Forelimb muscle (tissue), 1 donor: ENCODE measurements around the gene PINK1. TPM values are rescaled to one million over a fixed set of nuclear protein-coding genes. Genes with fewer than 3 reads are reported as not detected.
"Not testable (repeated sequence)": the region's sequence is repeated elsewhere in the genome, so short reads cannot be mapped to it uniquely, and the experiment has no call there.

ENCODE experiments used
- DNase-seq: peaks from one replicate; pipeline ENCODE4 v3.0.0-alpha.2; 2013; ENCODE audit warnings: low read depth
- polyA plus RNA-seq: library from polyadenylated mRNA; unstranded; fragments of 120-200 nt; gene quantifications from one replicate; pipeline ENCODE4 v1.2.1, GENCODE V29; 2013; ENCODE audit not compliant: insufficient read length

The PINK1 gene
- polyA plus RNA-seq, 1 donor: 38.7 TPM

GRCh38 chr1:20644416-20644815, 11.2 kb downstream of the PINK1 start:
- DNase-seq: no peak

- DNase-seq: no peak
Observed at GRCh38 chr1:20645414-20645813, 12.2 kb downstream of the PINK1 start.

GRCh38 chr1:20648438-20648837, 15.2 kb downstream of the PINK1 start:
- DNase-seq: no peak

DNA sequence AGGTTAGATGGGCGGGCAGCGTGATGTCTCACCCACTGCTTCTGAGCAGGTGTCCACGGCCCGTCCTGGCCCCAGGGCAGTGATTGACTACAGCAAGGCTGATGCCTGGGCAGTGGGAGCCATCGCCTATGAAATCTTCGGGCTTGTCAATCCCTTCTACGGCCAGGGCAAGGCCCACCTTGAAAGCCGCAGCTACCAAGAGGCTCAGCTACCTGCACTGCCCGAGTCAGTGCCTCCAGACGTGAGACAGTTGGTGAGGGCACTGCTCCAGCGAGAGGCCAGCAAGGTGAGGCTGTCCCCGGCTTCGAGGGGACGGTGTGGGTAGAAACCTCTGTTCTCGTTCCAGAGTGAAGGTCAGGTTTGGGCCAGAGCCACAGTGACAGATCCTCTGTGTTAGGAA, 15.7 kb downstream of the PINK1 start:
- DNase-seq: no peak

DNA sequence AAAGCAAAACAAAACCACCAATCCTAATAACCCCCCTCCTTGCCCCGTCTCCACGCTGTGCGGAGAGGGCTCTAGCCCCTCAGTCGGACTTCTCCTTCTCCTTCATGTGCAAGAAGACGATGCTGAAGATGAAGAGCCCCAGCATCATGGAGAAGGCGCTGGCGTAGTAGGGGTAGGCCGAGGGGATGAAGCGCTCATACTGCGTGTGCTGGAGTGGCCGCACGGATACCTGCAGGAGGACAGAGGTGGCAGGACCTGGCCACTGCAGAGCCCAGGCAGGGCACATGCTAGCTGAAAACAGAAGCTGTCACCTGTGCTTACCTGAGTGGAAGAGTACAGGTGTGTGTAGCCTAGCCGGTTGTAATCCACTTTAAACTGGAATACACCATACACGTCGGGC, 19.0 kb downstream of the PINK1 start:
- DNase-seq: no peak

- DNase-seq: no peak
Observed at GRCh38 chr1:20654104-20654690, 20.9 kb downstream of the PINK1 start.

DNA sequence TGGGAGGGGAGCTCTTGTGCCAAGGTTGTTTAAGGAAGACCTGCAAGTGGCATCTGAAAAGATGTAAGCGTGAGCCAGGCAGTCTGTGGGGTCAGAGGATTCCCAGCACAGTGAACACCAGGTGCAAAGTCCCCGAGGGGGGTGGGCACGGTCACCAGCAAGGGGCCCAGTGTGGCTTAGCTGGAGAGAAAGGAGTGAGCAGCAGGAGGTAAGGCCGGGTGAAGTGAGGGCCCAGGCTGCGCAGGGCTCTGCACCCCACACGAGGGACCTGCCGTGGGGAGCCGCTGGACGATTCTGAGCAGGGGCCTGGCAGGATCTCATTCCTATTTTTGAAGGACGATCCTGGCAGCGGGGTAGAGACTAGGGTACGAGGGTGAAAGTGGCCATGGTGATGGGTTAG, 23.8 kb downstream of the PINK1 start:
- no peak for DNase-seq

DNA sequence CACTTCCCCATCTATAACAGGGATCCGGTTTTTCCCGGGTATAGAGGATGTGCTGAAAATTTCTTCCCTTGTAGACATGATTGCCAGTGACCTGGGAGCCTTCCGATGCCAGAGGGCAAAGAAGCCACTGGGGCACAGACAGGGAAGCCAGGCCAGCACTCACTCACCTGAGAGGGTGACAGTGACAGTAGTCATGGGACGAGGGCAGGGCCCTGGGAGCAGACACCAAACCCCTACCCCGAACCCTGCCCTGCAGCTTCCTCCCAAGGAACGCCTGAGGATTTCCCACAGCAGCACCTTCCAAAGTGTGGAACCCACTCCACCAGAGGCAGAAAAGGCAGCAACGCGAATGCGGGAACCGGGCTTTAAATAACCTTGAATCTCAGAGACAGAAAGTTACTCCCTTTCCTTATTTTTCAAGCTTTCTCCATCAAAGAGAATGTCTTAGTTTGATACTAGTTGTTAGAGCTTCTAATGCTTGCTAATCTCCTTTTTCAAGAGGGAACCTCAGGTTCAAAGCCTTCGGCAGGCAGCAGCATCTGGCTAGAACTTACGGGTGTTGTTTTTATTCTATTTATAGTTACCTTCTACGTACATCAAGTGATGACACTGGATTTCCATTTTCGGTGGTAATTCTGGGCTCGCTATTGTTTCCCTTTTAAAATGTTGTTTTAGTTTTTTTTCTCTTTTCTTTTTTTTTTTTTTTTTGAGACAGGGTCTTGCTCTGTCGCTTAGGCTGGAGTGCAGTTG, 25.1 kb downstream of the PINK1 start:
- DNase-seq: no peak

GRCh38 chr1:20660363-20660762, 27.1 kb downstream of the PINK1 start:
- DNase-seq: no peak

DNA sequence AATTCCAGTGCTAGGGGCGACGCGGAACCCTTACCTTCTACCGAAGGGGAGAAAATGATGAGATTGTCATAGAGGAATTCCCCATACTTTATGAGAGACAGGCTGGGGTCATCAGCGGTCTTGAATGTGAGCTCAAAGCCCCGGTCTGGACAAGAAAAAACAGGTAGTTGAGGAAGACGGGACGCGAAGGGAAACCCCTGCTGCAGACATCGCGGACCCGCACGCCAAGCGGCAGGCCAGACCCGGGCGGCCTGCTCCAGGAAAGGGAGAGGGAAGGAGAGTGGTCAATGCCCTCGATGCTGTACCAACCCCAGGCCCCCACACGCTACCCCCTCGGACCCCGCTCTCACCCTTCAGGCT, 27.6 kb downstream of the PINK1 start:
- no peak for DNase-seq

DNA sequence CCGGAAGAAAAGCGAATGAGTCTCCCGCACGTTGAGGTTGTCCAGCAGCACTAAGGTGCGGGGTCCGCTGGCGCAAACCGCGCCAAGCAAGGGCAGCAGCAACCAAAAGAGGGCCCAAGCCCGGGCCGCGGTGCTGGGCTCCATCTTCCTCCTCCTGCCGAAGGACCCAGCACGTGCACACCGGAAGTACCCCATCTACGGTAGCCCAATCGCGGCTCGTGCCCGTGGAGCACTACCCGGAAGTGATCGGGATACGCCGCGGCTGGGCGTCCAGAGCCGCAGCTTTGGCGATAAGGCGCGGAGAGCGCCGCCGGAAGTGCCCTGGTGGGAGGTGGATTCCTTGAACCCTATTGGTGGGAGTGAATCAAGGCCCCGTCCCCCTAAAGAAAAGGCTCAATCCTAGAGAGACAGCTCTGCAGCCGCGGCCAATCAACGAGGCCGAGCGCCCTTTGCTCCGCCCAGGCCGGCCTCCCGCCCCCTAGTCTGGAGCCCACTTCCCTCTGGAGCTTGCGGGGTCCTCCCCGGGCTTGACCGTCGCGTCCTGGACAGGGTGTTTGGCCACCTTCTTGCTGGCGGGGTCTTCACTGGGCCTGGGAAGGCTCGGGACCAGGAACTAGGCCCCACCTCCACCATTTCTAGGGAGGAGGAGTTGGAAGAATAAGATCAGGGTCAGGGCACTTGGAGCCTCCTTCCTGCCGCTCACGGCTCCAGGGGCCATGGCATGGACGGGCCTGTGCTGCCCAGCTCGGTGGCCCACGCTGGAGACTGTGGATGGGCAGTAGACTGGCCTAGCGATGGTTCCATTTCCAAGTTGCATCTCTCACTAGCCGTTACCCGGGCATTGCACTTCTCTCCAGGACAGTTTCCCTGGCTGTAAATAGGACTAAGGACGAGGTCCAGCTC, 28.2 kb downstream of the PINK1 start, which contains the start of gene DDOST:
TSS of gene DDOST (minus strand) at position 163 of the 903 bp plus-strand sequence. CDS start at position 144, 19 bp downstream.
- peak; percentile 94 for DNase-seq

- no peak for DNase-seq
Observed at GRCh38 chr1:20662110-20662475, 28.8 kb downstream of the PINK1 start.

DNA sequence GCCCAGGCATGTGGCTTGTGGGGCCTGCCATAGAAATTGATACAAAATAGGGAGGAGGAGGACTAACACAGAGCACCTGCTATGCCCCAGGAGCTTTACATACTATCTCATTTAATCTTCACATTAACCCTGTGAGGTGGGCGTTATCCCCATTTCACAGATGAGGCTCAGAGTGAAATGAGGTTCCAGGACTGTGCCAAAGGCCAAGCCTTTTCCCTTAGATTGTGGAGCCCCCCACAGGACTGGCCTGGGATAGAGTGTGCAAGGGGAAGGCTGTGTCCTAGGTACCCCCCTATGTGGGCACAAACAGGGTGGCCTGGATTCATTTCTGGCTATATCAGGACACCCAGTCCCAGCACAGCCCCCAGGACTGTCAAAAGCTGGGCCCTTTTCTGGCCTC, 30.1 kb downstream of the PINK1 start:
- DNase-seq: no peak

DNA sequence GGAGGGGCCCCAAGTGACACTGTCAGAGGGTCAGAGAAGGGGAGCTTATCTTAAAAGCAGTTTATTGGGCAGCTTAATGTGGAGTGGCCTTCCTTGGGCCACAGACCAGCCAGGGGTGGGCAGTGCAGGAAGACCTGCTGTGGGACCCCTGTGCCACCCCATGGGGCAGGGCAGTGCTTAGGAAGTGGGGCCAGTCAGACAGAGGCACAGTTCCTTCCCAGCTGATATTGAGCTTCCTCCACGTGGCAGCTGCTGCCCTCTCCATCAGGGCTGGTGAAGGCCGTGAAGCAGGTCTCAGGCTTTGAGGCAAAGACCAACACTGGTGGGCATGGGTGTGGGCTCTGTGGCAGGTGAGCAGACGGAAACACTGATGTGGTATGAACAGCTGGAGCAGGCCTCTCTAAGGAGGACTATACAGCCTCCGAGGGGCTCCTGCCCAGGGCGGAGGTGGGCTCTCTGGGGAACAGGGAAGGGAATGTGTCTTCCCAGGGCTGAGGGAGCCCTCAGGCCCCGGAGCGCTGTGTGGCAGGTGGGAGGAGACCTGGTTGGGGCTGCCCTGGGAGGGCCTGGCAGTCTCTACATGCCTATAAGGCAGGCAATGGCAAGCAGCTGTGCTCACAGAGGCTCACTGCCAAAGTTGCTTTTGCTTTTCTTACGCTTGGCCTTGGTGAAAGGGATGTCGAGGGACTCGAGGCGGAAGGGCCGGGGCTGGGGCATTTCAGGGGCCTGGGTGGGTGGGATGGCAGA, 30.9 kb downstream of the PINK1 start:
- no peak for DNase-seq

- no peak for DNase-seq
Observed at GRCh38 chr1:20665726-20666125, 32.5 kb downstream of the PINK1 start.

- no peak for DNase-seq
Observed at GRCh38 chr1:20666146-20666545, 32.9 kb downstream of the PINK1 start.

- no peak for DNase-seq
Observed at GRCh38 chr1:20666804-20667203, 33.5 kb downstream of the PINK1 start.

- no peak for DNase-seq
Observed at GRCh38 chr1:20668581-20668980, 35.3 kb downstream of the PINK1 start.

DNA sequence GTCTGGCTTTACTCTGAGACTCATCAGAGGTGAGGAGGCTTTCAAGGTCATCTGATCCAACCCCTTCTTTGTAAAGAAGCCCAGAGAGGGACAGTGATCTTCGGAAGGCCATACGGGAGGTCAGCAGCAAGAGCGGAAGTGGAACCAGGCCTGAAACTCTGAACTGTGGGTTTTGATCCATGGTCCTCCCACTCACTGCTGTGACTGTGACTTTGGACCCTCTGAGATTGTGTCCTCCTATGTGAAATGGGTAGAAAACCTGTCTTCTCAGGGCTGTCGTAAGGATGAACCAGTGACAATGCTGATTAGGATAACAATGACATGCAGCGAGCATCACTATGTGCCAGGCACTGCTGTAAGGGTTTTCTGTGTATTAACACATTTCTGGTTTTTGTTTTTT, 37.7 kb downstream of the PINK1 start:
- no peak for DNase-seq

DNA sequence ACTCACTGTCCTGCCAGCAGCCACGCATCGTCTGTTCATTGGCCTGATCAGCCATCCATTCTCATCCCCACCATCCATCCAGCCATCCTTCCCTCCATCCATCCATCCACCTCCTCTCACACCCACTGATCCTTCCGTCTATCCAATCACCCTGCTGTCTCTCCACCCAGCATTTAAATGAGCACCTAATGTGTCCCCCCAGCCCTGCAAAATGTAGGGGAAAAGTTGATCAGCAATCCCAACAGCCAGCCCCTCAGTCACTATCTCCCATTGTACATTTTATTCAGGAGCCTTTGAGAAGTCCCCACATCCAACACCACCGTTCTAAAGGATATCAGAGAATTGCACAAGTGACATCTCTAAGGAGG, 39.0 kb downstream of the PINK1 start:
- DNase-seq: no peak

DNA sequence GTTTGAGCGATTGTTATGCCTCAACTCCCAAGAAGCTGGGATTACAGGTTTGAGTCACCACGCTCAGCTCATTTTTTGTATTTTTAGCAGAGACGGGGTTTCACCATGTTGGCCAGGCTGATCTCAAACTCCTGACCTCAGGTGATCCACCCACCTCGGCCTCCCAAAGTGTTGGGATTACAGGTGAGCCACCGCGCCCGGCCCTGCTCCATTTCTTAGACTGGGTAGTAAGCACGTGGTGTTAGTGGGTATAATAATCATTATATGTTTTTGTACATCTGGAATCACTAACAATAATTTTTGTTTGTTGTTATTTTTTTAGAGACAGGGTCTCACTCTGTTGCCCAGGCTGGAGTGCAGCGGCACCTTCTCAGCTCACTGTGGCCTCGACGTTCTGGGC, 40.4 kb downstream of the PINK1 start:
- DNase-seq: not testable (repeated sequence)

DNA sequence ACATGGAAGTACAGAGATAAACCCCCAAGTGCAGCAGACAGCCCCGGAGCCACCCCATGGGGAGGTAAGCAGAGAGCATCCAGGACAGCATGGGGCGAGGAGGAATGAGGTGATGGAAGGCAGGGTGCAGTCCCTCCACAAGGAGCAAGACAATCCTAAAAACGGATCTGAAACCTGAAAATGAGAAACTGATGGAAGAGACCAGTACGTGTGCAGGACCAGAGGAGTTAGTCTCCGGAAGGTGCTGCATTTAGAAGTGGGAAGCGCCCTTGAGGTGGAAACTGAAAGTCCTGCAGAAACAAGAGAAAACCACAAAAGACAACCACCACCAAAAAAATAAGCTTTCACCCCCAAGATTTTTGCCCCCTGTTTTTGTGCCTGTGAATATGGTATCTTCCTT, 45.3 kb downstream of the PINK1 start:
- DNase-seq: no peak
